H1 (cell line): ENCODE data around the gene PRDX2. TPM values are rescaled to one million over a fixed set of nuclear protein-coding genes. Genes with fewer than 3 reads are reported as not detected.
A peak's percentile ranks its signal among the peaks of the same experiment; 100 is the strongest.

Source experiments
- CTCF ChIA-PET: fragments of 300-600 bp; sonication (Branson Sonifier 250); formaldehyde crosslinking; loops from one replicate; lab custom pipeline; 2021; ENCODE audit not compliant: partially characterized antibody; lab: Charles Lee
- POLR2A ChIA-PET: fragments of 300-600 bp; sonication (Branson Sonifier 250); formaldehyde crosslinking; loops from one replicate; lab custom pipeline; 2021; ENCODE audit warnings: inconsistent platforms; ENCODE audit not compliant: partially characterized antibody; lab: Charles Lee
- DNase-seq, 2 experiments: peaks; one replicate each; pipeline versions ENCODE4 v3.0.0 to v3.0.0-alpha.2; 2010 to 2022; ENCODE audit warnings: low spot score in 2 of 2, low read depth in 1 of 2, mixed read lengths in 1 of 2
- FAIRE-seq: peaks from 2 replicates; lab custom pipeline; 2011; peaks lifted over from hg19 to GRCh38; lab: Jason Lieb, UNC
- H2AFZ ChIP-seq: 2 replicates; pipeline ENCODE4 v1.8.1; 2012; ENCODE audit warnings: low read length, inconsistent platforms
- H2AK5ac ChIP-seq: 2 replicates; pipeline ENCODE4 v1.6.1; 2013; ENCODE audit warnings: low read depth, low read length
- H2BK120ac ChIP-seq: replicated peaks from 2 replicates; pipeline ENCODE3; 2013; ENCODE audit warnings: low read depth, low read length, inconsistent platforms
- H2BK12ac ChIP-seq: 2 replicates; pipeline ENCODE4 v1.6.1; 2013; ENCODE audit warnings: low read depth, low read length
- H2BK15ac ChIP-seq: 2 replicates; pipeline ENCODE4 v1.6.1; 2013; ENCODE audit warnings: low read length
- H2BK20ac ChIP-seq: 2 replicates; pipeline ENCODE4 v1.6.1; 2013; ENCODE audit warnings: low read length
- H2BK5ac ChIP-seq: 2 replicates; pipeline ENCODE4 v1.6.1; 2013; ENCODE audit warnings: low read depth, low read length
- H3K14ac ChIP-seq: 2 replicates; pipeline ENCODE4 v1.6.1; 2013; ENCODE audit warnings: inconsistent platforms; ENCODE audit not compliant: insufficient read length
- H3K18ac ChIP-seq: 2 replicates; pipeline ENCODE4 v1.6.1; 2013; ENCODE audit warnings: low read length; ENCODE audit errors: extremely low read depth
- H3K23ac ChIP-seq: 2 replicates; pipeline ENCODE4 v1.6.1; 2013; ENCODE audit warnings: inconsistent platforms; ENCODE audit not compliant: insufficient read length
- H3K23me2 ChIP-seq: 2 replicates; pipeline ENCODE4 v1.6.1; 2013; ENCODE audit warnings: low read depth, low read length
- H3K27ac ChIP-seq: 2 replicates; pipeline ENCODE4 v1.6.1; 2011; ENCODE audit warnings: low read depth, low read length, inconsistent platforms
- H3K27me3 ChIP-seq, 4 experiments: replicated peaks in 1 of 4; 1 replicate in 1 of 4; 2 replicates in 3 of 4; pipeline versions ENCODE4 v1.6.1 to v1.8.1; 2011 to 2013; ENCODE audit warnings: low read length in 3 of 4, mild to moderate bottlenecking in 3 of 4, inconsistent platforms in 2 of 4, mixed read lengths in 2 of 4, moderate library complexity in 1 of 4; ENCODE audit not compliant: control insufficient read depth in 3 of 4, insufficient read depth in 3 of 4; ENCODE audit errors: extremely low read depth in 1 of 4
- H3K36me3 ChIP-seq, 4 experiments: 2 replicates each; pipeline versions ENCODE4 v1.6.1 to v1.8.1; 2011 to 2013; ENCODE audit warnings: mild to moderate bottlenecking in 4 of 4, low read length in 3 of 4, moderate library complexity in 2 of 4, control low read depth in 1 of 4, inconsistent platforms in 1 of 4; ENCODE audit not compliant: insufficient read depth in 4 of 4, control insufficient read depth in 2 of 4
- H3K4ac ChIP-seq: replicated peaks from 2 replicates; pipeline ENCODE3; 2013; ENCODE audit warnings: low read length, low read depth, mixed read lengths, inconsistent platforms; ENCODE audit not compliant: insufficient read length
- H3K4me1 ChIP-seq, 4 experiments: replicated peaks in 1 of 4; 1 replicate in 1 of 4; 2 replicates in 3 of 4; pipeline versions ENCODE4 v1.6.1 to v1.8.1; 2011 to 2013; ENCODE audit warnings: low read length in 3 of 4, inconsistent platforms in 2 of 4, mixed read lengths in 1 of 4; ENCODE audit not compliant: insufficient read depth in 4 of 4, control insufficient read depth in 3 of 4
- H3K4me2 ChIP-seq, 2 experiments: 2 replicates each; pipeline versions ENCODE4 v1.6.1 to v1.8.1; 2011 to 2013; ENCODE audit warnings: low read depth in 2 of 2, low read length in 2 of 2, control low read depth in 1 of 2, inconsistent platforms in 1 of 2, mild to moderate bottlenecking in 1 of 2; ENCODE audit not compliant: insufficient read depth in 1 of 2
- H3K4me3 ChIP-seq, 4 experiments: fragments of 200-600, 300-600 bp in 1 of 4; sonication (generic), shearing (Covaris generic), sonication (Bioruptor Twin) in 1 of 4; 2 replicates each; pipeline versions ENCODE4 v1.5.1 to v1.8.1; 2011 to 2016; ENCODE audit warnings: low read length in 4 of 4, low read depth in 3 of 4, control low read depth in 2 of 4, inconsistent platforms in 2 of 4, mild to moderate bottlenecking in 2 of 4, mixed read lengths in 1 of 4, moderate library complexity in 1 of 4; ENCODE audit not compliant: insufficient read depth in 2 of 4; ENCODE audit errors: extremely low read depth in 1 of 4
- H3K56ac ChIP-seq: replicated peaks from 2 replicates; pipeline ENCODE3; 2013; ENCODE audit warnings: low read depth, mild to moderate bottlenecking, mixed read lengths, low read length, inconsistent platforms; ENCODE audit not compliant: insufficient read length
- H3K79me1 ChIP-seq: 2 replicates; pipeline ENCODE4 v1.6.1; 2013; ENCODE audit warnings: low read depth, low read length, control low read depth
- H3K79me2 ChIP-seq, 2 experiments: 2 replicates each; pipeline versions ENCODE4 v1.6.1 to v1.8.1; 2012 to 2013; ENCODE audit warnings: low read length in 2 of 2, mild to moderate bottlenecking in 2 of 2, inconsistent platforms in 1 of 2; ENCODE audit not compliant: insufficient read depth in 2 of 2, control insufficient read depth in 1 of 2
- H3K9ac ChIP-seq, 4 experiments: replicated peaks in 1 of 4; 1 replicate in 1 of 4; 2 replicates in 3 of 4; pipeline versions ENCODE4 v1.6.1 to v1.8.1; 2011 to 2013; ENCODE audit warnings: low read depth in 3 of 4, low read length in 3 of 4, control low read depth in 2 of 4, mild to moderate bottlenecking in 2 of 4, moderate library complexity in 2 of 4, inconsistent platforms in 1 of 4; ENCODE audit errors: extremely low read depth in 1 of 4
- H3K9me3 ChIP-seq, 2 experiments: 2 replicates each; pipeline versions ENCODE4 v1.6.1 to v1.8.1; 2012 to 2013; ENCODE audit warnings: mild to moderate bottlenecking in 2 of 2, moderate library complexity in 2 of 2, control low read depth in 1 of 2, inconsistent platforms in 1 of 2, low read depth in 1 of 2, low read length in 1 of 2, mixed read lengths in 1 of 2; ENCODE audit not compliant: insufficient read depth in 2 of 2
- H4K20me1 ChIP-seq, 2 experiments: replicated peaks in 1 of 2; 2 replicates each; pipeline versions ENCODE3 to v1.8.1; 2011 to 2013; ENCODE audit warnings: inconsistent platforms in 2 of 2, low read length in 2 of 2, mild to moderate bottlenecking in 1 of 2; ENCODE audit not compliant: insufficient read depth in 2 of 2, control insufficient read depth in 1 of 2
- H4K5ac ChIP-seq: 2 replicates; pipeline ENCODE4 v1.6.1; 2013; ENCODE audit warnings: low read length, low read depth, mixed read lengths, inconsistent platforms; ENCODE audit not compliant: insufficient read length
- H4K8ac ChIP-seq: 2 replicates; pipeline ENCODE4 v1.8.0; 2013; ENCODE audit warnings: mild to moderate bottlenecking, moderate library complexity, low read length, inconsistent platforms; ENCODE audit not compliant: insufficient read depth; ENCODE audit errors: extremely low read depth
- H4K91ac ChIP-seq: replicated peaks from 2 replicates; pipeline ENCODE3; 2013; ENCODE audit warnings: low read length, mixed read lengths, inconsistent platforms; ENCODE audit not compliant: insufficient read length
- KDM1A ChIP-seq: fragments of 200-600, 300-600 bp; sonication (generic); IDR thresholded peaks from 2 replicates; pipeline ENCODE4 v1.7.1; 2016; ENCODE audit warnings: mild to moderate bottlenecking, low read length, borderline replicate concordance
- WGBS, 2 experiments: shearing (Covaris generic) in 1 of 2; methylation state at CpG; one replicate each; pipeline versions ENCODE4 v1.1.6 to v1.1.7; 2013 to 2015; ENCODE audit warnings: low lambda C conversion rate in 2 of 2, mixed read lengths in 2 of 2, inconsistent platforms in 1 of 2, low coverage in 1 of 2, missing lambda C conversion rate in 1 of 2; ENCODE audit not compliant: insufficient replicate concordance in 2 of 2, insufficient coverage in 1 of 2, insufficient read length in 1 of 2; ENCODE audit errors: extremely low coverage in 1 of 2, missing lambda C conversion rate in 1 of 2; 5-methylcytosine and 5-hydroxymethylcytosine counted together
- polyA plus RNA-seq, 7 experiments: library from polyadenylated mRNA; depleted of rRNA in 3 of 7; stranded (reverse) in 5 of 7; unstranded in 2 of 7; fragments of >200 nt in 5 of 7; fragments of 200-250 nt in 2 of 7; gene quantifications; 1 replicate in 5 of 7; 2 replicates in 1 of 7; 4 replicates in 1 of 7; pipeline versions ENCODE4 v1.2.1 to v1.2.3, GENCODE V29; 2011 to 2013; ENCODE audit warnings: missing spikeins in 2 of 7, mixed read lengths in 2 of 7
- total RNA-seq: library from RNA; stranded (reverse); fragmentation: NEBNext Ultra II Directional; extraction: Animal tissue kit (Norgen Biotek cat#: 25700); gene quantifications from 2 replicates; pipeline ENCODE4 v1.2.1, GENCODE V29; 2021
- TF ChIP-seq, protein P1 (sequence below): IDR thresholded peaks from 2 replicates; pipeline ENCODE4 v1.6.1; 2012; ENCODE audit warnings: low read length, inconsistent platforms

Gene PRDX2
- total and polyA plus RNA-seq, 2 of the 8 experiments (the other 6 are each of a cell fraction or from before 2014, with no cell fraction given) = 380 to 748 TPM

- Histone ChIP-seq H3K4me1 (peaks cover 8 to 49% (median 21%) of the 10 kb centered on the region in 4 experiments), H3K36me3 (no peaks in the 10 kb centered on the region), H3K18ac (no peak overlapping the region), H3K27me3 (peaks cover 0 to 13% (median 9%) of the 10 kb centered on the region in 4 experiments; a peak in 5 of 7 replicates), H3K23ac (no peak overlapping the region), H3K27ac (no peak overlapping the region), H3K9me3 (no peaks in the 10 kb centered on the region), H2BK20ac (no peak overlapping the region), H2BK5ac (no peak overlapping the region), H3K79me2 (peaks cover 0 to 4% of the 10 kb centered on the region in 2 experiments; a peak in 2 of 4 replicates), H4K20me1 (peaks cover 4 to 20% of the 10 kb centered on the region in 2 experiments), H3K56ac (no peak overlapping the region), H2BK12ac (peak overlapping the region; percentile 75; the same call in 1 of the 2 replicates), H3K23me2 (peaks cover 22% of the 10 kb centered on the region), H4K91ac (no peak overlapping the region), H3K4ac (no peak overlapping the region), H2BK15ac (no peak overlapping the region), H4K8ac (no peak overlapping the region), H2AFZ (no peak overlapping the region), H2AK5ac (no peak overlapping the region), H3K79me1 (peaks cover 6% of the 10 kb centered on the region), H2BK120ac (no peak overlapping the region), H3K4me3 (no peak overlapping the region), H3K14ac (no peak overlapping the region), H3K9ac (no peak overlapping the region), H4K5ac (no peak overlapping the region), H3K4me2 (no peak overlapping the region; a peak in 1 of 4 replicates)
- DNase-seq (no peak), FAIRE-seq (no peak)
- ChIA-PET POLR2A (interaction anchor here (0.7 to 1.4 kb wide), 6 partner anchors 11 to 100 kb away, joined by 3 to 5 read pairs (median 4); partner anchors contain the start of gene THSD8), CTCF (interaction anchor here (0.6 to 1.5 kb wide), 10 partner anchors 7 to 76 kb away, joined by 3 to 18 read pairs (median 3); partner anchors contain the start of gene KLF1)
- WGBS, 2 experiments = 78% methylated on average over 4 of the region's 4 CpGs; no CpG with 5 or more reads in 1 of the 2 experiments
- TF ChIP-seq, protein P1, sequence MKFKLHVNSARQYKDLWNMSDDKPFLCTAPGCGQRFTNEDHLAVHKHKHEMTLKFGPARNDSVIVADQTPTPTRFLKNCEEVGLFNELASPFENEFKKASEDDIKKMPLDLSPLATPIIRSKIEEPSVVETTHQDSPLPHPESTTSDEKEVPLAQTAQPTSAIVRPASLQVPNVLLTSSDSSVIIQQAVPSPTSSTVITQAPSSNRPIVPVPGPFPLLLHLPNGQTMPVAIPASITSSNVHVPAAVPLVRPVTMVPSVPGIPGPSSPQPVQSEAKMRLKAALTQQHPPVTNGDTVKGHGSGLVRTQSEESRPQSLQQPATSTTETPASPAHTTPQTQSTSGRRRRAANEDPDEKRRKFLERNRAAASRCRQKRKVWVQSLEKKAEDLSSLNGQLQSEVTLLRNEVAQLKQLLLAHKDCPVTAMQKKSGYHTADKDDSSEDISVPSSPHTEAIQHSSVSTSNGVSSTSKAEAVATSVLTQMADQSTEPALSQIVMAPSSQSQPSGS = no peak
- 0 out of 2 replicates have a peak, but pooled peaks have one; percentile 25 for TF ChIP-seq KDM1A
These were observed 35.6 kb upstream of the PRDX2 start for GRCh38 chr19:12837225-12837624.
